ENCODE data around the gene LILRB2.
"Not testable (repeated sequence)": the region's sequence is repeated elsewhere in the genome, so short reads cannot be mapped to it uniquely, and the experiment has no call there.

DNA sequence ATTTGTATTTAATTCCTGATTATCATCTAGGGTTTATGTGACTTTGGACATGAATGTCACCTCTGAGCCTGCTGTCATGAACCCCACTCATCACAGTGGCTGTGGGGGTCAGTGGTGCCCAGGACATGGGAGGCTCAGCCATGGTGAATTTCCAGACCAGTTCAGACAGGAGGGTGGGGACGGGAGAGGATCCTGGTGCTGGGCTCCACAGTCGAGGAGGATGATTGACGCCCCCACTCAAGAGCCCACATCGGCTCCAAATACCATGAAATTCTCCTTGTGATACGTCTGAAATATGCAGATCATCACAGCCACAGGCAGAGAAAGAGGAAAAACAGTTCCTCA lies 57.0 kb downstream of the LILRB2 start:
- not testable (repeated sequence) for TF ChIP-seq ELF1 (IDR thresholded peaks at IDR 0.05; ENCODE audit: borderline replicate concordance, low read depth); POLR2A (IDR thresholded peaks at IDR 0.05; ENCODE audit: borderline replicate concordance, extremely low read depth, insufficient read depth, insufficient read length); ZNF274 (IDR thresholded peaks at IDR 0.05; ENCODE audit: low read depth, low read length); EZH2phosphoT487 (IDR thresholded peaks at IDR 0.05; ENCODE audit: borderline replicate concordance); EZH2 (IDR thresholded peaks at IDR 0.05); SRF (IDR thresholded peaks at IDR 0.05; ENCODE audit: low read depth)
- TF ChIP-seq, protein P1, sequence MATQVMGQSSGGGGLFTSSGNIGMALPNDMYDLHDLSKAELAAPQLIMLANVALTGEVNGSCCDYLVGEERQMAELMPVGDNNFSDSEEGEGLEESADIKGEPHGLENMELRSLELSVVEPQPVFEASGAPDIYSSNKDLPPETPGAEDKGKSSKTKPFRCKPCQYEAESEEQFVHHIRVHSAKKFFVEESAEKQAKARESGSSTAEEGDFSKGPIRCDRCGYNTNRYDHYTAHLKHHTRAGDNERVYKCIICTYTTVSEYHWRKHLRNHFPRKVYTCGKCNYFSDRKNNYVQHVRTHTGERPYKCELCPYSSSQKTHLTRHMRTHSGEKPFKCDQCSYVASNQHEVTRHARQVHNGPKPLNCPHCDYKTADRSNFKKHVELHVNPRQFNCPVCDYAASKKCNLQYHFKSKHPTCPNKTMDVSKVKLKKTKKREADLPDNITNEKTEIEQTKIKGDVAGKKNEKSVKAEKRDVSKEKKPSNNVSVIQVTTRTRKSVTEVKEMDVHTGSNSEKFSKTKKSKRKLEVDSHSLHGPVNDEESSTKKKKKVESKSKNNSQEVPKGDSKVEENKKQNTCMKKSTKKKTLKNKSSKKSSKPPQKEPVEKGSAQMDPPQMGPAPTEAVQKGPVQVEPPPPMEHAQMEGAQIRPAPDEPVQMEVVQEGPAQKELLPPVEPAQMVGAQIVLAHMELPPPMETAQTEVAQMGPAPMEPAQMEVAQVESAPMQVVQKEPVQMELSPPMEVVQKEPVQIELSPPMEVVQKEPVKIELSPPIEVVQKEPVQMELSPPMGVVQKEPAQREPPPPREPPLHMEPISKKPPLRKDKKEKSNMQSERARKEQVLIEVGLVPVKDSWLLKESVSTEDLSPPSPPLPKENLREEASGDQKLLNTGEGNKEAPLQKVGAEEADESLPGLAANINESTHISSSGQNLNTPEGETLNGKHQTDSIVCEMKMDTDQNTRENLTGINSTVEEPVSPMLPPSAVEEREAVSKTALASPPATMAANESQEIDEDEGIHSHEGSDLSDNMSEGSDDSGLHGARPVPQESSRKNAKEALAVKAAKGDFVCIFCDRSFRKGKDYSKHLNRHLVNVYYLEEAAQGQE (IDR thresholded peaks at IDR 0.05; ENCODE audit: low read depth): not testable (repeated sequence)
- TF ChIP-seq, protein P2, sequence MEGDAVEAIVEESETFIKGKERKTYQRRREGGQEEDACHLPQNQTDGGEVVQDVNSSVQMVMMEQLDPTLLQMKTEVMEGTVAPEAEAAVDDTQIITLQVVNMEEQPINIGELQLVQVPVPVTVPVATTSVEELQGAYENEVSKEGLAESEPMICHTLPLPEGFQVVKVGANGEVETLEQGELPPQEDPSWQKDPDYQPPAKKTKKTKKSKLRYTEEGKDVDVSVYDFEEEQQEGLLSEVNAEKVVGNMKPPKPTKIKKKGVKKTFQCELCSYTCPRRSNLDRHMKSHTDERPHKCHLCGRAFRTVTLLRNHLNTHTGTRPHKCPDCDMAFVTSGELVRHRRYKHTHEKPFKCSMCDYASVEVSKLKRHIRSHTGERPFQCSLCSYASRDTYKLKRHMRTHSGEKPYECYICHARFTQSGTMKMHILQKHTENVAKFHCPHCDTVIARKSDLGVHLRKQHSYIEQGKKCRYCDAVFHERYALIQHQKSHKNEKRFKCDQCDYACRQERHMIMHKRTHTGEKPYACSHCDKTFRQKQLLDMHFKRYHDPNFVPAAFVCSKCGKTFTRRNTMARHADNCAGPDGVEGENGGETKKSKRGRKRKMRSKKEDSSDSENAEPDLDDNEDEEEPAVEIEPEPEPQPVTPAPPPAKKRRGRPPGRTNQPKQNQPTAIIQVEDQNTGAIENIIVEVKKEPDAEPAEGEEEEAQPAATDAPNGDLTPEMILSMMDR (IDR thresholded peaks at IDR 0.05 in 2 of 3, conservative IDR thresholded peaks at IDR 0.05 in 1 of 3; ENCODE audit: borderline replicate concordance in 1 of 3, insufficient read depth in 1 of 3, low read depth in 2 of 3, low read length in 2 of 3): not testable (repeated sequence)
- TF ChIP-seq, protein P3, sequence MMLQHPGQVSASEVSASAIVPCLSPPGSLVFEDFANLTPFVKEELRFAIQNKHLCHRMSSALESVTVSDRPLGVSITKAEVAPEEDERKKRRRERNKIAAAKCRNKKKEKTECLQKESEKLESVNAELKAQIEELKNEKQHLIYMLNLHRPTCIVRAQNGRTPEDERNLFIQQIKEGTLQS (IDR thresholded peaks at IDR 0.05): not testable (repeated sequence)

Measured in HCT116 (cell line).